Adrenal gland (tissue), 5 donors: ENCODE measurements around the gene CHST10.

Experiments used
- POLR2A ChIP-seq, 2 donors: fragments of 450-650 bp; IDR thresholded peaks; one replicate each; pipeline ENCODE4 v1.6.1; 2017; ENCODE audit warnings: antibody characterized with exemption in 2 of 2, mild to moderate bottlenecking in 2 of 2, moderate library complexity in 1 of 2
- TF ChIP-seq, protein P1 (sequence below), 6 experiments: fragments of 450-650 bp in 4 of 6; fragments of 200-600 bp in 2 of 6; sonication (generic) in 1 of 6; IDR thresholded peaks; 1 replicate in 5 of 6; 2 replicates in 1 of 6; pipeline versions ENCODE4 v1.5.1 to v1.8.0; 2016 to 2021; ENCODE audit warnings: antibody characterized with exemption in 6 of 6, mild to moderate bottlenecking in 2 of 6, moderate library complexity in 1 of 6
- donor health status: DM: no; HTN: no; CAD: no.

DNA sequence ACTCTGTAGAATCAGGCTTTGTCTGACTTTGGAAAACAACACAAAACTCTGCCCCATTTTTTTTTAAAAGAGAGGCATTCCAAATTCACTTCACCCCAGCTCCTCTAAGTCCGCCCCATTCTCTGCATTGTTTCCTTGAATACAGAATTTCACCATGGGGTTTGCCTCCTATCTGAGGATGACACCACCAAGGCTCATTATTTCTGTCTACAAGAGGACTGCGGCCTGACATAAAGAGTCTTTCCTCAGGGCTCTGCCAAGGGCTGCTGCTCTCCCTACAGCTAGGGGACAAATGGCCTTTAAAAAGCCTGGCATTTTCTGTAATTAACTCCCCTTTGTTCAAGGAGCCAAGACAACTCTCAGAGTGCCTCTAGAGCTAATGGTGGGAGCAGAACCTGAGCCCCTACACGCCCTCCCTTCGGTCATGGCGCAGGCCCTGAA is 4.6 kb downstream of the CHST10 start:
- no peak for TF ChIP-seq POLR2A (IDR thresholded peaks at IDR 0.05)
- TF ChIP-seq, protein P1, sequence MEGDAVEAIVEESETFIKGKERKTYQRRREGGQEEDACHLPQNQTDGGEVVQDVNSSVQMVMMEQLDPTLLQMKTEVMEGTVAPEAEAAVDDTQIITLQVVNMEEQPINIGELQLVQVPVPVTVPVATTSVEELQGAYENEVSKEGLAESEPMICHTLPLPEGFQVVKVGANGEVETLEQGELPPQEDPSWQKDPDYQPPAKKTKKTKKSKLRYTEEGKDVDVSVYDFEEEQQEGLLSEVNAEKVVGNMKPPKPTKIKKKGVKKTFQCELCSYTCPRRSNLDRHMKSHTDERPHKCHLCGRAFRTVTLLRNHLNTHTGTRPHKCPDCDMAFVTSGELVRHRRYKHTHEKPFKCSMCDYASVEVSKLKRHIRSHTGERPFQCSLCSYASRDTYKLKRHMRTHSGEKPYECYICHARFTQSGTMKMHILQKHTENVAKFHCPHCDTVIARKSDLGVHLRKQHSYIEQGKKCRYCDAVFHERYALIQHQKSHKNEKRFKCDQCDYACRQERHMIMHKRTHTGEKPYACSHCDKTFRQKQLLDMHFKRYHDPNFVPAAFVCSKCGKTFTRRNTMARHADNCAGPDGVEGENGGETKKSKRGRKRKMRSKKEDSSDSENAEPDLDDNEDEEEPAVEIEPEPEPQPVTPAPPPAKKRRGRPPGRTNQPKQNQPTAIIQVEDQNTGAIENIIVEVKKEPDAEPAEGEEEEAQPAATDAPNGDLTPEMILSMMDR (IDR thresholded peaks at IDR 0.05): no peak
